Hematopoietic multipotent progenitor cell (in vitro differentiated cells): ENCODE measurements around the gene ALPK3. TPM values are rescaled to one million over a fixed set of nuclear protein-coding genes. Genes with fewer than 3 reads are reported as not detected.

Experiments used
- DNase-seq, 3 donors: peaks; one replicate each; pipeline ENCODE4 v3.0.0-alpha.2; 2011 to 2015; ENCODE audit warnings: low read depth in 2 of 3, low spot score in 2 of 3
- total RNA-seq: library from RNA; depleted of rRNA; stranded (reverse); fragments of >200 nt; gene quantifications from one replicate; pipeline ENCODE4 v1.2.3, GENCODE V29; 2012

The ALPK3 gene
- 0.81 TPM for total RNA-seq

GRCh38 chr15:84816694-84817465 lies at the start of gene ALPK3:
Gene ALPK3, plus strand, starts transcription at chr15:84817356. Its CDS starts 97 bp downstream, at chr15:84817453.
- peak in 2 of 3 donors; percentile 24 to 27 for DNase-seq

GRCh38 chr15:84772031-84772430 lies 45.1 kb upstream of the ALPK3 start:
- DNase-seq = peak in 1 of 3 donors; percentile 18

GRCh38 chr15:84772467-84772866 lies 44.7 kb upstream of the ALPK3 start:
- no peak for DNase-seq

GRCh38 chr15:84773716-84774115 lies 43.4 kb upstream of the ALPK3 start:
- no peak for DNase-seq

- DNase-seq = no peak
Observed at GRCh38 chr15:84775867-84776449, 41.2 kb upstream of the ALPK3 start.

GRCh38 chr15:84778194-84778593 lies 39.0 kb upstream of the ALPK3 start:
- no peak for DNase-seq

- DNase-seq = no peak
Observed at GRCh38 chr15:84780492-84780891, 36.7 kb upstream of the ALPK3 start.

GRCh38 chr15:84781495-84781894 lies 35.7 kb upstream of the ALPK3 start:
- DNase-seq = no peak

GRCh38 chr15:84782346-84782745 lies 34.8 kb upstream of the ALPK3 start:
- DNase-seq = no peak

- no peak for DNase-seq
Observed at GRCh38 chr15:84783493-84784251, 33.5 kb upstream of the ALPK3 start.

- no peak for DNase-seq
Observed at GRCh38 chr15:84784262-84784661, 32.9 kb upstream of the ALPK3 start.

- peak in 1 of 3 donors; percentile 19 for DNase-seq
Observed at GRCh38 chr15:84785053-84785452, 32.1 kb upstream of the ALPK3 start.

GRCh38 chr15:84788500-84788899 lies 28.7 kb upstream of the ALPK3 start:
- DNase-seq = no peak

- no peak for DNase-seq
Observed at GRCh38 chr15:84789762-84790161, 27.4 kb upstream of the ALPK3 start.

GRCh38 chr15:84790676-84791075 lies 26.5 kb upstream of the ALPK3 start:
- DNase-seq = no peak

GRCh38 chr15:84791763-84792162 lies 25.4 kb upstream of the ALPK3 start:
- no peak for DNase-seq

GRCh38 chr15:84793431-84794161 lies 23.6 kb upstream of the ALPK3 start:
- DNase-seq = no peak

GRCh38 chr15:84794162-84794547 lies 23.0 kb upstream of the ALPK3 start:
- DNase-seq = no peak

GRCh38 chr15:84795186-84795585 lies 22.0 kb upstream of the ALPK3 start:
- DNase-seq = no peak

- DNase-seq = no peak
Observed at GRCh38 chr15:84797212-84797611, 19.9 kb upstream of the ALPK3 start.

- DNase-seq = no peak
Observed at GRCh38 chr15:84797801-84798200, 19.4 kb upstream of the ALPK3 start.
